ENCODE measurements around the gene P2RY14.
"Not testable (repeated sequence)": the region's sequence is repeated elsewhere in the genome, so short reads cannot be mapped to it uniquely, and the experiment has no call there.

DNA sequence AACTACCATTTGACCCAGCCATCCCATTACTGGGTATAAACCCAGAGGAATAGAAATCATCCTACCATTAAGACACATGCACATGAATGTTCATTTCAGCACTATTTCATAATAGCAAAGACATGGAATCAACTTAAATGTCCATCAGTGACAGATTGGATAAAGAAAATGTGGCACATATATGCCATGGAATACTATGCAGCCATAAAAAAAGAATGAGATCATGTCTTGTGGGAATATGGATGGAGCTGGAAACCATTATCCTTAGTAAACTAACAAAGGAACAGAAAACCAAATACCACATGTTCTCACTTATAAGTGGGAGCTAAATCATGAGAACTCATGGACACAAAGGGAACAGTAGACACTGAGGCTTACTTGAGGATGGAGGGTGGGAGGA lies 45.9 kb downstream of the P2RY14 start:
- TF ChIP-seq POLR2A, POLR2AphosphoS5 (IDR thresholded peaks at IDR 0.05): not testable (repeated sequence)
- TF ChIP-seq, protein P1, sequence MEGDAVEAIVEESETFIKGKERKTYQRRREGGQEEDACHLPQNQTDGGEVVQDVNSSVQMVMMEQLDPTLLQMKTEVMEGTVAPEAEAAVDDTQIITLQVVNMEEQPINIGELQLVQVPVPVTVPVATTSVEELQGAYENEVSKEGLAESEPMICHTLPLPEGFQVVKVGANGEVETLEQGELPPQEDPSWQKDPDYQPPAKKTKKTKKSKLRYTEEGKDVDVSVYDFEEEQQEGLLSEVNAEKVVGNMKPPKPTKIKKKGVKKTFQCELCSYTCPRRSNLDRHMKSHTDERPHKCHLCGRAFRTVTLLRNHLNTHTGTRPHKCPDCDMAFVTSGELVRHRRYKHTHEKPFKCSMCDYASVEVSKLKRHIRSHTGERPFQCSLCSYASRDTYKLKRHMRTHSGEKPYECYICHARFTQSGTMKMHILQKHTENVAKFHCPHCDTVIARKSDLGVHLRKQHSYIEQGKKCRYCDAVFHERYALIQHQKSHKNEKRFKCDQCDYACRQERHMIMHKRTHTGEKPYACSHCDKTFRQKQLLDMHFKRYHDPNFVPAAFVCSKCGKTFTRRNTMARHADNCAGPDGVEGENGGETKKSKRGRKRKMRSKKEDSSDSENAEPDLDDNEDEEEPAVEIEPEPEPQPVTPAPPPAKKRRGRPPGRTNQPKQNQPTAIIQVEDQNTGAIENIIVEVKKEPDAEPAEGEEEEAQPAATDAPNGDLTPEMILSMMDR (IDR thresholded peaks at IDR 0.05) = not testable (repeated sequence)

Data from stomach (tissue), 4 donors.